HepG2 (cell line): ENCODE results near the gene ALPL. TPM values are rescaled to one million over a fixed set of nuclear protein-coding genes. Genes with fewer than 3 reads are reported as not detected.

Experiments used
- ARNT2 ChIP-seq: sonication (generic); formaldehyde crosslinking; IDR thresholded peaks from 2 replicates; pipeline ENCODE4 v1.8.0; 2022; ENCODE audit warnings: mild to moderate bottlenecking, low read depth, missing genetic modification reagents, moderate library complexity
- BRD4 ChIP-seq: sonication (generic); formaldehyde crosslinking; IDR thresholded peaks from 2 replicates; pipeline ENCODE4 v1.4.0; 2020; ENCODE audit warnings: missing genetic modification reagents
- CBX1 ChIP-seq: IDR thresholded peaks from one replicate; pipeline ENCODE4 v1.6.1; 2016; ENCODE audit warnings: antibody characterized with exemption, low read depth
- DPF2 ChIP-seq: sonication (generic); formaldehyde crosslinking; IDR thresholded peaks from 2 replicates; pipeline ENCODE4 v1.4.0; 2020; ENCODE audit warnings: mild to moderate bottlenecking, low read depth, missing genetic modification reagents, borderline replicate concordance
- EEA1 ChIP-seq: sonication (generic); formaldehyde crosslinking; IDR thresholded peaks from 2 replicates; pipeline ENCODE4 v1.5.1; 2020; ENCODE audit warnings: mild to moderate bottlenecking, missing genetic modification reagents, borderline replicate concordance
- ETV5 ChIP-seq: IDR thresholded peaks from 2 replicates; pipeline ENCODE4 v1.6.1; 2018; ENCODE audit warnings: missing biosample characterization, missing genetic modification reagents, inconsistent platforms, borderline replicate concordance
- JUNB ChIP-seq: sonication (generic); formaldehyde crosslinking; IDR thresholded peaks from 2 replicates; pipeline ENCODE4 v1.8.0; 2022; ENCODE audit warnings: missing genetic modification reagents, mild to moderate bottlenecking, borderline replicate concordance
- MXD4 ChIP-seq: IDR thresholded peaks from 2 replicates; pipeline ENCODE4 v1.6.1; 2016; ENCODE audit warnings: mild to moderate bottlenecking, missing biosample characterization, missing genetic modification reagents
- PAX8 ChIP-seq: sonication (generic); formaldehyde crosslinking; IDR thresholded peaks from 2 replicates; pipeline ENCODE4 v1.8.0; 2022; ENCODE audit warnings: mild to moderate bottlenecking, missing genetic modification reagents, borderline replicate concordance
- RORA ChIP-seq: sonication (generic); formaldehyde crosslinking; IDR thresholded peaks from 2 replicates; pipeline ENCODE4 v1.5.0; 2020; ENCODE audit warnings: mild to moderate bottlenecking, missing genetic modification reagents, moderate library complexity
- SIX4 ChIP-seq: sonication (generic); formaldehyde crosslinking; IDR thresholded peaks from 2 replicates; pipeline ENCODE4 v1.4.0; 2020; ENCODE audit warnings: missing genetic modification reagents
- STAG1 ChIP-seq: sonication (generic); formaldehyde crosslinking; IDR thresholded peaks from 2 replicates; pipeline ENCODE4 v1.4.0; 2020; ENCODE audit warnings: missing genetic modification reagents
- TOE1 ChIP-seq: sonication (generic); formaldehyde crosslinking; IDR thresholded peaks from 2 replicates; pipeline ENCODE4 v1.4.0; 2020; ENCODE audit warnings: mild to moderate bottlenecking, missing genetic modification reagents
- ZNF10 ChIP-seq: sonication (generic); formaldehyde crosslinking; IDR thresholded peaks from 2 replicates; pipeline ENCODE4 v1.4.0; 2020; ENCODE audit warnings: mild to moderate bottlenecking, low read depth, missing genetic modification reagents, borderline replicate concordance
- ZNF292 ChIP-seq: sonication (generic); formaldehyde crosslinking; IDR thresholded peaks from 2 replicates; pipeline ENCODE4 v1.8.1; 2022; ENCODE audit warnings: mild to moderate bottlenecking, low read depth, missing genetic modification reagents, borderline replicate concordance
- ZNF652 ChIP-seq: IDR thresholded peaks from 2 replicates; pipeline ENCODE4 v1.6.1; 2016; ENCODE audit warnings: low read depth, borderline replicate concordance
- ZNF7 ChIP-seq: IDR thresholded peaks from 2 replicates; pipeline ENCODE4 v1.6.1; 2016; ENCODE audit warnings: missing biosample characterization, missing genetic modification reagents
- ZSCAN22 ChIP-seq: sonication (generic); formaldehyde crosslinking; IDR thresholded peaks from 2 replicates; pipeline ENCODE4 v1.4.0; 2020; ENCODE audit warnings: mild to moderate bottlenecking, missing genetic modification reagents
- polyA plus RNA-seq, 8 experiments: library from polyadenylated mRNA; depleted of rRNA in 3 of 8; stranded (reverse) in 7 of 8; unstranded in 1 of 8; fragments of >200 nt; fragmentation: Illumina TruSeq in 4 of 8; extraction: Trizol in 4 of 8; gene quantifications; 2 replicates each; pipeline versions ENCODE4 v1.2.1 to v1.2.3, GENCODE V29; 2011 to 2016; ENCODE audit warnings: low read depth in 4 of 8, missing spikeins in 1 of 8, mixed read lengths in 1 of 8; ENCODE audit not compliant: insufficient read depth in 1 of 8
- total RNA-seq, 5 experiments: library from RNA; depleted of rRNA; stranded (reverse); fragments of >200 nt; fragmentation: Illumina TruSeq; extraction: Trizol; gene quantifications; 2 replicates each; pipeline ENCODE4 v1.2.3, GENCODE V29; 2016; ENCODE audit warnings: low read depth in 1 of 5
- TF ChIP-seq, protein P1 (sequence below), 2 experiments: sonication (generic) in 1 of 2; formaldehyde crosslinking in 1 of 2; IDR thresholded peaks; 2 replicates each; pipeline versions ENCODE4 v1.5.1 to v1.6.1; 2011 to 2020; ENCODE audit warnings: borderline replicate concordance in 1 of 2, low read depth in 1 of 2, low read length in 1 of 2, mild to moderate bottlenecking in 1 of 2, missing genetic modification reagents in 1 of 2, moderate library complexity in 1 of 2
- TF ChIP-seq, protein P2 (sequence below): sonication (generic); formaldehyde crosslinking; IDR thresholded peaks from 2 replicates; pipeline ENCODE4 v1.4.0; 2020; ENCODE audit warnings: low read depth, missing genetic modification reagents
- TF ChIP-seq, protein P3 (sequence below): sonication (generic); formaldehyde crosslinking; IDR thresholded peaks from 2 replicates; pipeline ENCODE4 v1.8.1; 2023; ENCODE audit warnings: mild to moderate bottlenecking, missing genetic modification reagents
- TF ChIP-seq, protein P4 (sequence below): sonication (generic); formaldehyde crosslinking; conservative IDR thresholded peaks from 2 replicates; pipeline ENCODE4 v1.8.0; 2022; ENCODE audit warnings: mild to moderate bottlenecking, moderate library complexity, missing genetic modification reagents

ALPL gene
- total and polyA plus RNA-seq, 2 of the 13 experiments (the other 11 are each of a cell fraction or from before 2014, with no cell fraction given): 0.12 TPM; not detected in 1

DNA sequence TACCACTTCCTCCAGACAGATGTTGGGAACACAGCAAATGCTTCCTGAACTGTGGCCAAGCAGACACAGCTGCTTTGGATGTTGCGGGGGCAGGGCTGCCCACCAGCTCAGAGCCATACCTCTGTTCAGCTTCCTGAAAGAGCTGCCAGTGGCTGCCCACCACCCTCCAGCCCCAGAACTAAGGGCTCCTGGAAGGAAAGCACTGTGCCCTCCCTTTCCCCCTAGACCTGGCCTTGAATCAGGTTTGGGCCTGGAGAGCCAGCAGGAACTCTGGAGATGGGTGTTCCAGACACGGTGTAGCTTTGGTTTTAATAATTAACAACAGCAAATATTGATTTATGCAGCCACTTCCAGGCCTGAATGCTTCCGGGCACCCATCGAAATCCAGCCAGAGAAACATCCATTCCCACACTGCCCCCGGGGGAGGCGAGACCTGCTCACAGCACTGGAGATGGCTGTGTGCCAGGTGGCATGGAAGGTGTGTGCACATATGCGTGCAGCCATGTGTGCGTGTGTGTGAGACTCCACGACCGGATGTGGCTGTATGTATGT, 114.3 kb downstream of the ALPL start (continued):
- TF ChIP-seq ETV5 (CRISPR knock-in tag): peak; percentile 98
- TF ChIP-seq TOE1 (CRISPR knock-in tag): no peak
- TF ChIP-seq ARNT2: no peak; the same call in 1 of the 2 replicates
- TF ChIP-seq DPF2: peak; percentile 74; the same call in 1 of the 2 replicates
- TF ChIP-seq CBX1: no peak
- no peak for TF ChIP-seq ZNF7 (CRISPR knock-in tag)
- TF ChIP-seq SIX4 (CRISPR knock-in tag): no peak; the same call in 1 of the 2 replicates
- TF ChIP-seq, protein P1, sequence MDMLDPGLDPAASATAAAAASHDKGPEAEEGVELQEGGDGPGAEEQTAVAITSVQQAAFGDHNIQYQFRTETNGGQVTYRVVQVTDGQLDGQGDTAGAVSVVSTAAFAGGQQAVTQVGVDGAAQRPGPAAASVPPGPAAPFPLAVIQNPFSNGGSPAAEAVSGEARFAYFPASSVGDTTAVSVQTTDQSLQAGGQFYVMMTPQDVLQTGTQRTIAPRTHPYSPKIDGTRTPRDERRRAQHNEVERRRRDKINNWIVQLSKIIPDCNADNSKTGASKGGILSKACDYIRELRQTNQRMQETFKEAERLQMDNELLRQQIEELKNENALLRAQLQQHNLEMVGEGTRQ (IDR thresholded peaks at IDR 0.05; ENCODE audit: low read depth, low read length): no peak
- TF ChIP-seq, protein P1 (CRISPR knock-in tag; IDR thresholded peaks at IDR 0.05; ENCODE audit: borderline replicate concordance): no peak
- TF ChIP-seq PAX8 (CRISPR knock-in tag): no peak
- no peak for TF ChIP-seq EEA1 (CRISPR knock-in tag)
- TF ChIP-seq ZNF652 (CRISPR knock-in tag): no peak
- TF ChIP-seq MXD4: peak; percentile 70; the same call in 1 of the 2 replicates
- no peak for TF ChIP-seq ZSCAN22
- TF ChIP-seq, protein P2, sequence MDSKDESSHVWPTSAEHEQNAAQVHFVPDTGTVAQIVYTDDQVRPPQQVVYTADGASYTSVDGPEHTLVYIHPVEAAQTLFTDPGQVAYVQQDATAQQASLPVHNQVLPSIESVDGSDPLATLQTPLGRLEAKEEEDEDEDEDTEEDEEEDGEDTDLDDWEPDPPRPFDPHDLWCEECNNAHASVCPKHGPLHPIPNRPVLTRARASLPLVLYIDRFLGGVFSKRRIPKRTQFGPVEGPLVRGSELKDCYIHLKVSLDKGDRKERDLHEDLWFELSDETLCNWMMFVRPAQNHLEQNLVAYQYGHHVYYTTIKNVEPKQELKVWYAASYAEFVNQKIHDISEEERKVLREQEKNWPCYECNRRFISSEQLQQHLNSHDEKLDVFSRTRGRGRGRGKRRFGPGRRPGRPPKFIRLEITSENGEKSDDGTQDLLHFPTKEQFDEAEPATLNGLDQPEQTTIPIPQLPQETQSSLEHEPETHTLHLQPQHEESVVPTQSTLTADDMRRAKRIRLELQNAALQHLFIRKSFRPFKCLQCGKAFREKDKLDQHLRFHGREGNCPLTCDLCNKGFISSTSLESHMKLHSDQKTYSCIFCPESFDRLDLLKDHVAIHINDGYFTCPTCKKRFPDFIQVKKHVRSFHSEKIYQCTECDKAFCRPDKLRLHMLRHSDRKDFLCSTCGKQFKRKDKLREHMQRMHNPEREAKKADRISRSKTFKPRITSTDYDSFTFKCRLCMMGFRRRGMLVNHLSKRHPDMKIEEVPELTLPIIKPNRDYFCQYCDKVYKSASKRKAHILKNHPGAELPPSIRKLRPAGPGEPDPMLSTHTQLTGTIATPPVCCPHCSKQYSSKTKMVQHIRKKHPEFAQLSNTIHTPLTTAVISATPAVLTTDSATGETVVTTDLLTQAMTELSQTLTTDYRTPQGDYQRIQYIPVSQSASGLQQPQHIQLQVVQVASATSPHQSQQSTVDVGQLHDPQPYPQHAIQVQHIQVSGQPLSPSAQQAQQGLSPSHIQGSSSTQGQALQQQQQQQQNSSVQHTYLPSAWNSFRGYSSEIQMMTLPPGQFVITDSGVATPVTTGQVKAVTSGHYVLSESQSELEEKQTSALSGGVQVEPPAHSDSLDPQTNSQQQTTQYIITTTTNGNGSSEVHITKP: peak; percentile 92
- no peak for TF ChIP-seq ZNF10 (CRISPR knock-in tag)
- no peak for TF ChIP-seq JUNB (CRISPR knock-in tag)
- TF ChIP-seq, protein P3, sequence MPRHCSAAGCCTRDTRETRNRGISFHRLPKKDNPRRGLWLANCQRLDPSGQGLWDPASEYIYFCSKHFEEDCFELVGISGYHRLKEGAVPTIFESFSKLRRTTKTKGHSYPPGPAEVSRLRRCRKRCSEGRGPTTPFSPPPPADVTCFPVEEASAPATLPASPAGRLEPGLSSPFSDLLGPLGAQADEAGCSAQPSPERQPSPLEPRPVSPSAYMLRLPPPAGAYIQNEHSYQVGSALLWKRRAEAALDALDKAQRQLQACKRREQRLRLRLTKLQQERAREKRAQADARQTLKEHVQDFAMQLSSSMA (CRISPR knock-in tag): no peak
- TF ChIP-seq, protein P4, sequence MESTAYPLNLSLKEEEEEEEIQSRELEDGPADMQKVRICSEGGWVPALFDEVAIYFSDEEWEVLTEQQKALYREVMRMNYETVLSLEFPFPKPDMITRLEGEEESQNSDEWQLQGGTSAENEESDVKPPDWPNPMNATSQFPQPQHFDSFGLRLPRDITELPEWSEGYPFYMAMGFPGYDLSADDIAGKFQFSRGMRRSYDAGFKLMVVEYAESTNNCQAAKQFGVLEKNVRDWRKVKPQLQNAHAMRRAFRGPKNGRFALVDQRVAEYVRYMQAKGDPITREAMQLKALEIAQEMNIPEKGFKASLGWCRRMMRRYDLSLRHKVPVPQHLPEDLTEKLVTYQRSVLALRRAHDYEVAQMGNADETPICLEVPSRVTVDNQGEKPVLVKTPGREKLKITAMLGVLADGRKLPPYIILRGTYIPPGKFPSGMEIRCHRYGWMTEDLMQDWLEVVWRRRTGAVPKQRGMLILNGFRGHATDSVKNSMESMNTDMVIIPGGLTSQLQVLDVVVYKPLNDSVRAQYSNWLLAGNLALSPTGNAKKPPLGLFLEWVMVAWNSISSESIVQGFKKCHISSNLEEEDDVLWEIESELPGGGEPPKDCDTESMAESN (CRISPR knock-in tag): peak; percentile 88
- no peak for TF ChIP-seq BRD4 (CRISPR knock-in tag)
- TF ChIP-seq RORA (CRISPR knock-in tag): no peak
- TF ChIP-seq ZNF292 (CRISPR knock-in tag): no peak
- TF ChIP-seq STAG1 (CRISPR knock-in tag): no peak
